NCI-H2171 (cell line): ENCODE results near the gene KRT23.
A peak's percentile ranks its signal among the peaks of the same experiment; 100 is the strongest.

Experiments
- DNase-seq: peaks from one replicate; lab custom pipeline; 2025; lab: John Stamatoyannopoulos, UW

The KRT23 gene

GRCh38 chr17:40909755-40910154, 27.7 kb downstream of the KRT23 start:
- DNase-seq = no peak

GRCh38 chr17:40909351-40909750, 28.1 kb downstream of the KRT23 start:
- DNase-seq = peak; percentile 48

- no peak for DNase-seq
Observed at GRCh38 chr17:40906613-40907012, 30.8 kb downstream of the KRT23 start.

- no peak for DNase-seq
Observed at GRCh38 chr17:40905370-40905769, 32.1 kb downstream of the KRT23 start.

GRCh38 chr17:40903129-40903847, 34.2 kb downstream of the KRT23 start:
- DNase-seq = no peak

GRCh38 chr17:40902498-40902897, 34.9 kb downstream of the KRT23 start:
- DNase-seq = no peak

- DNase-seq = no peak
Observed at GRCh38 chr17:40901981-40902474, 35.4 kb downstream of the KRT23 start.

- no peak for DNase-seq
Observed at GRCh38 chr17:40900809-40901356, 36.6 kb downstream of the KRT23 start.

- DNase-seq = no peak
Observed at GRCh38 chr17:40896916-40897455, 40.5 kb downstream of the KRT23 start.

- DNase-seq = no peak
Observed at GRCh38 chr17:40895106-40895730, 42.2 kb downstream of the KRT23 start.

GRCh38 chr17:40888196-40888720, 49.2 kb downstream of the KRT23 start:
- no peak for DNase-seq

- no peak for DNase-seq
Observed at GRCh38 chr17:40886090-40886489, 51.4 kb downstream of the KRT23 start.

GRCh38 chr17:40884708-40885512, 52.5 kb downstream of the KRT23 start, which contains the start of gene KRT20:
KRT20 (minus strand) TSS chr17:40885242; CDS start chr17:40885185, 57 bp downstream.
- no peak for DNase-seq

GRCh38 chr17:40883626-40884334, 53.7 kb downstream of the KRT23 start:
- no peak for DNase-seq

GRCh38 chr17:40883031-40883430, 54.4 kb downstream of the KRT23 start:
- no peak for DNase-seq

GRCh38 chr17:40879026-40879425, 58.4 kb downstream of the KRT23 start:
- DNase-seq = no peak

GRCh38 chr17:40878044-40878443, 59.4 kb downstream of the KRT23 start:
- no peak for DNase-seq

GRCh38 chr17:40873801-40874200, 63.6 kb downstream of the KRT23 start:
- no peak for DNase-seq

GRCh38 chr17:40873255-40873654, 64.2 kb downstream of the KRT23 start:
- DNase-seq = no peak
